ENCODE results near the gene STXBP5.

- TF ChIP-seq CTCF (IDR thresholded peaks at IDR 0.05) (no peak), EP300 (IDR thresholded peaks at IDR 0.05) (no peak)
These were observed 174.6 kb downstream of the STXBP5 start for GRCh38 chr6:147378819-147379218.

Measured in ovary (tissue), 3 donors.